HepG2 (cell line): ENCODE measurements around the gene GPR139. TPM values are rescaled to one million over a fixed set of nuclear protein-coding genes. Genes with fewer than 3 reads are reported as not detected.

ENCODE experiments used
- AGO1 ChIP-seq: fragments of 200-400 bp; formaldehyde crosslinking; IDR thresholded peaks from 2 replicates; pipeline ENCODE4 v1.6.1; 2017; ENCODE audit warnings: mild to moderate bottlenecking, low read depth, low read length, moderate library complexity; ENCODE audit not compliant: poor library complexity, severe bottlenecking
- GATA4 ChIP-seq: sonication (generic); IDR thresholded peaks from 2 replicates; pipeline ENCODE4 v1.6.1; 2016; ENCODE audit warnings: antibody characterized with exemption, low read depth, borderline replicate concordance
- ISX ChIP-seq: sonication (generic); formaldehyde crosslinking; conservative IDR thresholded peaks from 2 replicates; pipeline ENCODE4 v1.5.0; 2020; ENCODE audit warnings: missing genetic modification reagents
- KLF9 ChIP-seq: IDR thresholded peaks from 2 replicates; pipeline ENCODE4 v1.6.1; 2016; ENCODE audit warnings: low read depth
- MAX ChIP-seq: IDR thresholded peaks from 2 replicates; pipeline ENCODE4 v1.6.1; 2012; ENCODE audit warnings: inconsistent platforms
- RERE ChIP-seq: IDR thresholded peaks from 2 replicates; pipeline ENCODE4 v1.6.1; 2016; ENCODE audit warnings: low read depth, missing genetic modification reagents, missing compliant biosample characterization
- RFX3 ChIP-seq: IDR thresholded peaks from 2 replicates; pipeline ENCODE4 v1.6.1; 2016; ENCODE audit warnings: missing biosample characterization, missing genetic modification reagents
- SUZ12 ChIP-seq: fragments of 150-350 bp; IDR thresholded peaks from 2 replicates; pipeline ENCODE4 v1.6.1; 2014; ENCODE audit warnings: low read depth, low read length
- TBX3 ChIP-seq: fragments of 450-650 bp; IDR thresholded peaks from 2 replicates; pipeline ENCODE4 v1.6.1; 2017; ENCODE audit warnings: antibody characterized with exemption, mild to moderate bottlenecking, inconsistent platforms, borderline replicate concordance
- UBTF ChIP-seq: sonication (generic); formaldehyde crosslinking; IDR thresholded peaks from 2 replicates; pipeline ENCODE4 v1.4.0; 2020; ENCODE audit warnings: mild to moderate bottlenecking, missing genetic modification reagents
- ZBTB14 ChIP-seq: sonication (generic); formaldehyde crosslinking; IDR thresholded peaks from 2 replicates; pipeline ENCODE4 v1.4.0; 2020; ENCODE audit warnings: missing genetic modification reagents
- ZFP37 ChIP-seq: sonication (generic); formaldehyde crosslinking; IDR thresholded peaks from 2 replicates; pipeline ENCODE4 v1.4.0; 2020; ENCODE audit warnings: missing genetic modification reagents, borderline replicate concordance
- ZNF781 ChIP-seq: sonication (generic); formaldehyde crosslinking; IDR thresholded peaks from 2 replicates; pipeline ENCODE4 v1.5.1; 2020; ENCODE audit warnings: borderline replicate concordance, mild to moderate bottlenecking, missing genetic modification reagents; ENCODE audit errors: not compliant biosample characterization
- ZNF800 ChIP-seq: sonication (generic); formaldehyde crosslinking; IDR thresholded peaks from 2 replicates; pipeline ENCODE4 v1.4.0; 2020; ENCODE audit warnings: missing genetic modification reagents
- ZSCAN12 ChIP-seq: sonication (generic); formaldehyde crosslinking; IDR thresholded peaks from 2 replicates; pipeline ENCODE4 v1.9.0; 2021; ENCODE audit warnings: mild to moderate bottlenecking, missing genetic modification reagents
- polyA plus RNA-seq, 8 experiments: library from polyadenylated mRNA; depleted of rRNA in 3 of 8; stranded (reverse) in 7 of 8; unstranded in 1 of 8; fragments of >200 nt; fragmentation: Illumina TruSeq in 4 of 8; extraction: Trizol in 4 of 8; gene quantifications; 2 replicates each; pipeline versions ENCODE4 v1.2.1 to v1.2.3, GENCODE V29; 2011 to 2016; ENCODE audit warnings: low read depth in 4 of 8, missing spikeins in 1 of 8, mixed read lengths in 1 of 8; ENCODE audit not compliant: insufficient read depth in 1 of 8
- total RNA-seq, 5 experiments: library from RNA; depleted of rRNA; stranded (reverse); fragments of >200 nt; fragmentation: Illumina TruSeq; extraction: Trizol; gene quantifications; 2 replicates each; pipeline ENCODE4 v1.2.3, GENCODE V29; 2016; ENCODE audit warnings: low read depth in 1 of 5

The GPR139 gene
- total and polyA plus RNA-seq, 2 of the 13 experiments (the other 11 are each of a cell fraction or from before 2014, with no cell fraction given), result not detected

GRCh38 chr16:20001856-20002707, 71.6 kb downstream of the GPR139 start (continued):
- TF ChIP-seq MAX, result peak; percentile 45
- TF ChIP-seq UBTF, result no peak
- TF ChIP-seq ZNF800, result no peak
- no peak for TF ChIP-seq RERE (CRISPR knock-in tag)
- TF ChIP-seq ZFP37 (CRISPR knock-in tag), result no peak
- no peak for TF ChIP-seq AGO1
- TF ChIP-seq ISX (CRISPR knock-in tag), result no peak
- TF ChIP-seq ZBTB14 (CRISPR knock-in tag), result no peak
- TF ChIP-seq ZNF781, result no peak
- TF ChIP-seq SUZ12, result no peak
- no peak for TF ChIP-seq KLF9 (CRISPR knock-in tag)
- TF ChIP-seq ZSCAN12 (CRISPR knock-in tag), result no peak
- no peak for TF ChIP-seq TBX3
- TF ChIP-seq RFX3, result no peak
- TF ChIP-seq GATA4, result no peak
